HEK293 (cell line): Measurements from ENCODE around the gene MCIDAS.
A peak's percentile ranks its signal among the peaks of the same experiment; 100 is the strongest.

Experiments
- BCL11B ChIP-seq: fragments of 450-650 bp; formaldehyde crosslinking; IDR thresholded peaks from 2 replicates; pipeline ENCODE4 v1.5.1; 2016; ENCODE audit warnings: low read depth, missing biosample characterization, missing genetic modification characterization
- GLI2 ChIP-seq: fragments of 450-650 bp; formaldehyde crosslinking; IDR thresholded peaks from 2 replicates; pipeline ENCODE4; 2017; ENCODE audit warnings: missing biosample characterization, missing genetic modification characterization, low read depth, borderline replicate concordance
- HOXA7 ChIP-seq: sonication (generic); formaldehyde crosslinking; IDR thresholded peaks from 2 replicates; pipeline ENCODE4 v1.8.1; 2022; ENCODE audit warnings: missing genetic modification reagents, borderline replicate concordance
- HOXC10 ChIP-seq: sonication (generic); formaldehyde crosslinking; IDR thresholded peaks from 2 replicates; pipeline ENCODE4 v1.8.1; 2023; ENCODE audit warnings: mild to moderate bottlenecking, missing genetic modification reagents
- KLF7 ChIP-seq: fragments of 450-650 bp; formaldehyde crosslinking; IDR thresholded peaks from 2 replicates; pipeline ENCODE4 v1.5.1; 2016; ENCODE audit warnings: missing biosample characterization, missing genetic modification characterization, borderline replicate concordance
- MEIS1 ChIP-seq: sonication (generic); formaldehyde crosslinking; IDR thresholded peaks from 2 replicates; pipeline ENCODE4 v1.8.1; 2022; ENCODE audit warnings: missing genetic modification reagents, mild to moderate bottlenecking, borderline replicate concordance
- RBAK ChIP-seq: fragments of 450-650 bp; formaldehyde crosslinking; IDR thresholded peaks from 2 replicates; pipeline ENCODE4 v1.5.1; 2016; ENCODE audit warnings: missing biosample characterization, missing genetic modification characterization
- TRIM28 ChIP-seq: IDR thresholded peaks from 2 replicates; pipeline ENCODE4 v1.6.1; 2011; ENCODE audit warnings: low read length, control low read depth, borderline replicate concordance
- YY2 ChIP-seq: fragments of 450-650 bp; formaldehyde crosslinking; IDR thresholded peaks from 2 replicates; pipeline ENCODE4 v1.5.1; 2016; ENCODE audit warnings: missing biosample characterization, missing genetic modification characterization
- ZNF157 ChIP-seq: fragments of 450-650 bp; formaldehyde crosslinking; IDR thresholded peaks from 2 replicates; pipeline ENCODE4 v1.5.1; 2016; ENCODE audit warnings: missing biosample characterization, missing genetic modification characterization
- ZNF169 ChIP-seq: fragments of 450-650 bp; formaldehyde crosslinking; IDR thresholded peaks from 2 replicates; pipeline ENCODE4 v1.5.1; 2016; ENCODE audit warnings: missing biosample characterization, missing genetic modification characterization
- ZNF174 ChIP-seq: fragments of 450-650 bp; formaldehyde crosslinking; IDR thresholded peaks from 2 replicates; pipeline ENCODE4 v1.5.0; 2017; ENCODE audit warnings: missing biosample characterization, mild to moderate bottlenecking, missing genetic modification characterization
- ZNF175 ChIP-seq: fragments of 450-650 bp; formaldehyde crosslinking; IDR thresholded peaks from 2 replicates; pipeline ENCODE4 v1.5.1; 2016; ENCODE audit warnings: missing biosample characterization, missing genetic modification characterization
- ZNF24 ChIP-seq: fragments of 450-650 bp; formaldehyde crosslinking; IDR thresholded peaks from 2 replicates; pipeline ENCODE4 v1.5.1; 2016; ENCODE audit warnings: missing biosample characterization, missing genetic modification characterization
- ZNF292 ChIP-seq: fragments of 450-650 bp; formaldehyde crosslinking; IDR thresholded peaks from 2 replicates; pipeline ENCODE4 v1.5.1; 2016; ENCODE audit warnings: low read depth, missing biosample characterization, missing genetic modification characterization, borderline replicate concordance
- ZNF341 ChIP-seq: fragments of 450-650 bp; formaldehyde crosslinking; IDR thresholded peaks from 2 replicates; pipeline ENCODE4; 2016; ENCODE audit warnings: low read depth, missing biosample characterization, missing genetic modification characterization
- ZNF37A ChIP-seq: fragments of 450-650 bp; IDR thresholded peaks from 2 replicates; pipeline ENCODE4 v1.5.1; 2018; ENCODE audit warnings: missing biosample characterization, missing genetic modification characterization
- ZNF416 ChIP-seq: fragments of 450-650 bp; formaldehyde crosslinking; IDR thresholded peaks from 2 replicates; pipeline ENCODE4 v1.5.1; 2016; ENCODE audit warnings: missing biosample characterization, missing genetic modification characterization
- ZNF555 ChIP-seq: fragments of 450-650 bp; formaldehyde crosslinking; conservative IDR thresholded peaks from 2 replicates; pipeline ENCODE4 v1.5.1; 2017; ENCODE audit warnings: missing biosample characterization, mild to moderate bottlenecking, missing genetic modification characterization, inconsistent platforms
- ZNF623 ChIP-seq: fragments of 450-650 bp; formaldehyde crosslinking; IDR thresholded peaks from 2 replicates; pipeline ENCODE4 v1.5.1; 2016; ENCODE audit warnings: missing biosample characterization, missing genetic modification characterization
- ZNF629 ChIP-seq: fragments of 450-650 bp; formaldehyde crosslinking; IDR thresholded peaks from 2 replicates; pipeline ENCODE4 v1.5.1; 2017; ENCODE audit warnings: missing biosample characterization, missing genetic modification characterization
- ZNF785 ChIP-seq: fragments of 450-650 bp; formaldehyde crosslinking; IDR thresholded peaks from 2 replicates; pipeline ENCODE4 v1.5.1; 2016; ENCODE audit warnings: missing biosample characterization, missing genetic modification characterization
- ZNF837 ChIP-seq: fragments of 450-650 bp; formaldehyde crosslinking; IDR thresholded peaks from 2 replicates; pipeline ENCODE4 v1.5.1; 2016; ENCODE audit warnings: missing biosample characterization, missing genetic modification characterization
- TF ChIP-seq, protein P1 (sequence below): fragments of 450-650 bp; formaldehyde crosslinking; IDR thresholded peaks from 2 replicates; pipeline ENCODE4 v1.5.1; 2017; ENCODE audit warnings: missing biosample characterization, missing genetic modification characterization
- TF ChIP-seq, protein P2 (sequence below): fragments of 450-650 bp; formaldehyde crosslinking; IDR thresholded peaks from 2 replicates; pipeline ENCODE4 v1.5.1; 2017; ENCODE audit warnings: missing biosample characterization, missing genetic modification characterization
- TF ChIP-seq, protein P3 (sequence below): fragments of 450-650 bp; formaldehyde crosslinking; IDR thresholded peaks from 2 replicates; pipeline ENCODE4 v1.5.1; 2016; ENCODE audit warnings: missing biosample characterization, missing genetic modification characterization
- TF ChIP-seq, protein P4 (sequence below): fragments of 450-650 bp; formaldehyde crosslinking; IDR thresholded peaks from 2 replicates; pipeline ENCODE4 v1.5.1; 2016; ENCODE audit warnings: missing biosample characterization, missing genetic modification characterization
- TF ChIP-seq, protein P5 (sequence below): fragments of 450-650 bp; IDR thresholded peaks from 2 replicates; pipeline ENCODE4 v1.5.1; 2018; ENCODE audit warnings: missing biosample characterization, mild to moderate bottlenecking, missing genetic modification characterization
- TF ChIP-seq, protein P6 (sequence below): fragments of 450-650 bp; formaldehyde crosslinking; IDR thresholded peaks from 2 replicates; pipeline ENCODE4 v1.5.1; 2016; ENCODE audit warnings: missing biosample characterization, missing genetic modification characterization

The MCIDAS gene

DNA sequence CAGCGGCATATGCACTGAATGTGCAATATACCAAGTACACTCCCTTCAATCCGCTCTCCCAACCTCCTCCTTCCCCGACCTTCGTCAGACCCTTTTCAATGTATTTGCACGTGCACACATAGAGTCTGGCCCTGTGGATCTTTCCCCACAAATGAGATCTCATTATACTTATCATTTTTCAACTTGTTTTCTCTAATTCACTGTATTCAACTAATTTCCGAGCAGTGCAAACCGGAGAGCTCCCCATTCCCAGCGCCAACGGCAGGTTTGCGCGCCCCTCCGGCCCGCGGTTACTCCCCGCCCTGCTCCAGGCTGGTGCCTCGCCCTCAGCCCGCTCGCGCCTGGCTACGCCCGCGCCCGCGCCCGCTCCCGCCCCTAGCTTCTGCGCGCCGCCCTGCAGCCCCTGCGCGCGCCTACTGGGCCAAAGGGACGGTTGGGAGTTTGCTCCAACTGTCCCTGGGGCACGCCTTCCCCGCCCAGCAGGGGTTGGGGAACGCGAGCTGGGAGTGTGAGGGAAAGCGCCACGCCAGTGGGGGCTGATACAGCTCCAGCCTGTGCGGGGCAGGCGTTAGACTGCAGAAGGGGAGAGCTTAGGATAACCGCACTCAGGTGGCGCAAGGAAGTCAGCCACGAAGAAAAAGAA is 50.8 kb downstream of the MCIDAS start (continued):
- TF ChIP-seq ZNF623 (tag by site-specific recombination) (no peak), BCL11B (tag by site-specific recombination) (no peak), HOXC10 (CRISPR knock-in tag) (no peak), ZNF292 (tag by site-specific recombination) (no peak), MEIS1 (CRISPR knock-in tag) (no peak), RBAK (tag by site-specific recombination) (no peak), ZNF24 (tag by site-specific recombination) (no peak), ZNF157 (no peak), GLI2 (no peak), TRIM28 (no peak), ZNF555 (tag by site-specific recombination) (no peak), ZNF416 (no peak), HOXA7 (CRISPR knock-in tag) (no peak), YY2 (tag by site-specific recombination) (no peak), ZNF37A (tag by site-specific recombination) (no peak), ZNF169 (tag by site-specific recombination) (no peak), ZNF837 (tag by site-specific recombination) (no peak), ZNF174 (tag by site-specific recombination) (no peak), ZNF341 (tag by site-specific recombination) (peak; percentile 63), ZNF175 (tag by site-specific recombination) (no peak), ZNF785 (tag by site-specific recombination) (no peak), KLF7 (tag by site-specific recombination) (peak; percentile 48; the same call in 1 of the 2 replicates), ZNF629 (0 out of 2 replicates have a peak, but pooled peaks have one; percentile 46)
- TF ChIP-seq, protein P1, sequence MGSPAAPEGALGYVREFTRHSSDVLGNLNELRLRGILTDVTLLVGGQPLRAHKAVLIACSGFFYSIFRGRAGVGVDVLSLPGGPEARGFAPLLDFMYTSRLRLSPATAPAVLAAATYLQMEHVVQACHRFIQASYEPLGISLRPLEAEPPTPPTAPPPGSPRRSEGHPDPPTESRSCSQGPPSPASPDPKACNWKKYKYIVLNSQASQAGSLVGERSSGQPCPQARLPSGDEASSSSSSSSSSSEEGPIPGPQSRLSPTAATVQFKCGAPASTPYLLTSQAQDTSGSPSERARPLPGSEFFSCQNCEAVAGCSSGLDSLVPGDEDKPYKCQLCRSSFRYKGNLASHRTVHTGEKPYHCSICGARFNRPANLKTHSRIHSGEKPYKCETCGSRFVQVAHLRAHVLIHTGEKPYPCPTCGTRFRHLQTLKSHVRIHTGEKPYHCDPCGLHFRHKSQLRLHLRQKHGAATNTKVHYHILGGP (tag by site-specific recombination) = no peak
- TF ChIP-seq, protein P2, sequence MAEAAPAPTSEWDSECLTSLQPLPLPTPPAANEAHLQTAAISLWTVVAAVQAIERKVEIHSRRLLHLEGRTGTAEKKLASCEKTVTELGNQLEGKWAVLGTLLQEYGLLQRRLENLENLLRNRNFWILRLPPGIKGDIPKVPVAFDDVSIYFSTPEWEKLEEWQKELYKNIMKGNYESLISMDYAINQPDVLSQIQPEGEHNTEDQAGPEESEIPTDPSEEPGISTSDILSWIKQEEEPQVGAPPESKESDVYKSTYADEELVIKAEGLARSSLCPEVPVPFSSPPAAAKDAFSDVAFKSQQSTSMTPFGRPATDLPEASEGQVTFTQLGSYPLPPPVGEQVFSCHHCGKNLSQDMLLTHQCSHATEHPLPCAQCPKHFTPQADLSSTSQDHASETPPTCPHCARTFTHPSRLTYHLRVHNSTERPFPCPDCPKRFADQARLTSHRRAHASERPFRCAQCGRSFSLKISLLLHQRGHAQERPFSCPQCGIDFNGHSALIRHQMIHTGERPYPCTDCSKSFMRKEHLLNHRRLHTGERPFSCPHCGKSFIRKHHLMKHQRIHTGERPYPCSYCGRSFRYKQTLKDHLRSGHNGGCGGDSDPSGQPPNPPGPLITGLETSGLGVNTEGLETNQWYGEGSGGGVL (tag by site-specific recombination) = peak; percentile 89
- TF ChIP-seq, protein P3, sequence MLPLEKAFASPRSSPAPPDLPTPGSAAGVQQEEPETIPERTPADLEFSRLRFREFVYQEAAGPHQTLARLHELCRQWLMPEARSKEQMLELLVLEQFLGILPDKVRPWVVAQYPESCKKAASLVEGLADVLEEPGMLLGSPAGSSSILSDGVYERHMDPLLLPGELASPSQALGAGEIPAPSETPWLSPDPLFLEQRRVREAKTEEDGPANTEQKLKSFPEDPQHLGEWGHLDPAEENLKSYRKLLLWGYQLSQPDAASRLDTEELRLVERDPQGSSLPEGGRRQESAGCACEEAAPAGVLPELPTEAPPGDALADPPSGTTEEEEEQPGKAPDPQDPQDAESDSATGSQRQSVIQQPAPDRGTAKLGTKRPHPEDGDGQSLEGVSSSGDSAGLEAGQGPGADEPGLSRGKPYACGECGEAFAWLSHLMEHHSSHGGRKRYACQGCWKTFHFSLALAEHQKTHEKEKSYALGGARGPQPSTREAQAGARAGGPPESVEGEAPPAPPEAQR = no peak
- TF ChIP-seq, protein P4, sequence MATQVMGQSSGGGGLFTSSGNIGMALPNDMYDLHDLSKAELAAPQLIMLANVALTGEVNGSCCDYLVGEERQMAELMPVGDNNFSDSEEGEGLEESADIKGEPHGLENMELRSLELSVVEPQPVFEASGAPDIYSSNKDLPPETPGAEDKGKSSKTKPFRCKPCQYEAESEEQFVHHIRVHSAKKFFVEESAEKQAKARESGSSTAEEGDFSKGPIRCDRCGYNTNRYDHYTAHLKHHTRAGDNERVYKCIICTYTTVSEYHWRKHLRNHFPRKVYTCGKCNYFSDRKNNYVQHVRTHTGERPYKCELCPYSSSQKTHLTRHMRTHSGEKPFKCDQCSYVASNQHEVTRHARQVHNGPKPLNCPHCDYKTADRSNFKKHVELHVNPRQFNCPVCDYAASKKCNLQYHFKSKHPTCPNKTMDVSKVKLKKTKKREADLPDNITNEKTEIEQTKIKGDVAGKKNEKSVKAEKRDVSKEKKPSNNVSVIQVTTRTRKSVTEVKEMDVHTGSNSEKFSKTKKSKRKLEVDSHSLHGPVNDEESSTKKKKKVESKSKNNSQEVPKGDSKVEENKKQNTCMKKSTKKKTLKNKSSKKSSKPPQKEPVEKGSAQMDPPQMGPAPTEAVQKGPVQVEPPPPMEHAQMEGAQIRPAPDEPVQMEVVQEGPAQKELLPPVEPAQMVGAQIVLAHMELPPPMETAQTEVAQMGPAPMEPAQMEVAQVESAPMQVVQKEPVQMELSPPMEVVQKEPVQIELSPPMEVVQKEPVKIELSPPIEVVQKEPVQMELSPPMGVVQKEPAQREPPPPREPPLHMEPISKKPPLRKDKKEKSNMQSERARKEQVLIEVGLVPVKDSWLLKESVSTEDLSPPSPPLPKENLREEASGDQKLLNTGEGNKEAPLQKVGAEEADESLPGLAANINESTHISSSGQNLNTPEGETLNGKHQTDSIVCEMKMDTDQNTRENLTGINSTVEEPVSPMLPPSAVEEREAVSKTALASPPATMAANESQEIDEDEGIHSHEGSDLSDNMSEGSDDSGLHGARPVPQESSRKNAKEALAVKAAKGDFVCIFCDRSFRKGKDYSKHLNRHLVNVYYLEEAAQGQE (tag by site-specific recombination) = no peak
- TF ChIP-seq, protein P5, sequence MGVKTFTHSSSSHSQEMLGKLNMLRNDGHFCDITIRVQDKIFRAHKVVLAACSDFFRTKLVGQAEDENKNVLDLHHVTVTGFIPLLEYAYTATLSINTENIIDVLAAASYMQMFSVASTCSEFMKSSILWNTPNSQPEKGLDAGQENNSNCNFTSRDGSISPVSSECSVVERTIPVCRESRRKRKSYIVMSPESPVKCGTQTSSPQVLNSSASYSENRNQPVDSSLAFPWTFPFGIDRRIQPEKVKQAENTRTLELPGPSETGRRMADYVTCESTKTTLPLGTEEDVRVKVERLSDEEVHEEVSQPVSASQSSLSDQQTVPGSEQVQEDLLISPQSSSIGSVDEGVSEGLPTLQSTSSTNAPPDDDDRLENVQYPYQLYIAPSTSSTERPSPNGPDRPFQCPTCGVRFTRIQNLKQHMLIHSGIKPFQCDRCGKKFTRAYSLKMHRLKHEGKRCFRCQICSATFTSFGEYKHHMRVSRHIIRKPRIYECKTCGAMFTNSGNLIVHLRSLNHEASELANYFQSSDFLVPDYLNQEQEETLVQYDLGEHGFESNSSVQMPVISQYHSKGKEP (tag by site-specific recombination) = peak; percentile 41; the same call in 1 of the 2 replicates
- TF ChIP-seq, protein P6, sequence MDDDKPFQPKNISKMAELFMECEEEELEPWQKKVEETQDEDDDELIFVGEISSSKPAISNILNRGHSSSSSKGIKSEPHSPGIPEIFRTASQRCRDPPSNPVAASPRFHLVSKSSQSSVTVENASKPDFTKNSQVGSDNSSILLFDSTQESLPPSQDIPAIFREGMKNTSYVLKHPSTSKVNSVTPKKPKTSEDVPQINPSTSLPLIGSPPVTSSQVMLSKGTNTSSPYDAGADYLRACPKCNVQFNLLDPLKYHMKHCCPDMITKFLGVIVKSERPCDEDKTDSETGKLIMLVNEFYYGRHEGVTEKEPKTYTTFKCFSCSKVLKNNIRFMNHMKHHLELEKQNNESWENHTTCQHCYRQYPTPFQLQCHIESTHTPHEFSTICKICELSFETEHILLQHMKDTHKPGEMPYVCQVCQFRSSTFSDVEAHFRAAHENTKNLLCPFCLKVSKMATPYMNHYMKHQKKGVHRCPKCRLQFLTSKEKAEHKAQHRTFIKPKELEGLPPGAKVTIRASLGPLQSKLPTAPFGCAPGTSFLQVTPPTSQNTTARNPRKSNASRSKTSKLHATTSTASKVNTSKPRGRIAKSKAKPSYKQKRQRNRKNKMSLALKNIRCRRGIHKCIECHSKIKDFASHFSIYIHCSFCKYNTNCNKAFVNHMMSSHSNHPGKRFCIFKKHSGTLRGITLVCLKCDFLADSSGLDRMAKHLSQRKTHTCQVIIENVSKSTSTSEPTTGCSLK = no peak
